ENCODE measurements around the gene MTARC2. TPM values are rescaled to one million over a fixed set of nuclear protein-coding genes. Genes with fewer than 3 reads are reported as not detected.

Gene MTARC2
- total and polyA plus RNA-seq, 8 donors = 7.3 to 83.4 (median 20.9) TPM

DNA sequence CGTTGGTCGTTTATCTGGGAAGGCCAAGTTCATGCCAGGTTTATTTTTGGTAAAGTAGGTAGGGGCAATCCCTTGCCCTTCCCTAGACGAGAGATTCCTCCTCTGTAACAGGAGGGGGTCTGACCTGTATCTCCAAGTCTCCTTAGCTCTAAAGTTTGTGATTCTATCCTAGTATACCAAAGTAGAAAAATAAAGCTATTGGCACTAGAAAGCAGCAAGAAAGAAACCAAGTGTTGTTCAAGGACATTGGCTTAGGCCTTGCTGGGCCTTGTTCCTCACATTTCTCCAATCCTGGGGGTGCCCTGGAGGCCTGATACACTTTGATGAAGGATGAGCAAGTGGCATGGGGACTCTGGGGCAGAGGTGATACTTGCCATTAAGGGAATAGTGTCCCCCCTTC, 814 bp downstream of the MTARC2 start:
- intact Hi-C loops (cut with DNase I; ENCODE audit: low total_unique reads) = no loop called here
- H3K4me3 ChIP-seq = peak overlapping the region; percentile 85 to 90 (median 86)
- H3K36me3 ChIP-seq = no peaks in the 10 kb centered on the region
- TF ChIP-seq EP300 (IDR thresholded peaks at IDR 0.05) (no peak), POLR2AphosphoS5 (IDR thresholded peaks at IDR 0.05) (no peak), POLR2A (IDR thresholded peaks at IDR 0.05) (no peak)
- TF ChIP-seq, protein P1, sequence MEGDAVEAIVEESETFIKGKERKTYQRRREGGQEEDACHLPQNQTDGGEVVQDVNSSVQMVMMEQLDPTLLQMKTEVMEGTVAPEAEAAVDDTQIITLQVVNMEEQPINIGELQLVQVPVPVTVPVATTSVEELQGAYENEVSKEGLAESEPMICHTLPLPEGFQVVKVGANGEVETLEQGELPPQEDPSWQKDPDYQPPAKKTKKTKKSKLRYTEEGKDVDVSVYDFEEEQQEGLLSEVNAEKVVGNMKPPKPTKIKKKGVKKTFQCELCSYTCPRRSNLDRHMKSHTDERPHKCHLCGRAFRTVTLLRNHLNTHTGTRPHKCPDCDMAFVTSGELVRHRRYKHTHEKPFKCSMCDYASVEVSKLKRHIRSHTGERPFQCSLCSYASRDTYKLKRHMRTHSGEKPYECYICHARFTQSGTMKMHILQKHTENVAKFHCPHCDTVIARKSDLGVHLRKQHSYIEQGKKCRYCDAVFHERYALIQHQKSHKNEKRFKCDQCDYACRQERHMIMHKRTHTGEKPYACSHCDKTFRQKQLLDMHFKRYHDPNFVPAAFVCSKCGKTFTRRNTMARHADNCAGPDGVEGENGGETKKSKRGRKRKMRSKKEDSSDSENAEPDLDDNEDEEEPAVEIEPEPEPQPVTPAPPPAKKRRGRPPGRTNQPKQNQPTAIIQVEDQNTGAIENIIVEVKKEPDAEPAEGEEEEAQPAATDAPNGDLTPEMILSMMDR (IDR thresholded peaks at IDR 0.05) = no peak
- peaks cover 21 to 57% (median 44%) of the 10 kb centered on the region in 4 donors for H3K4me1 ChIP-seq
- 3 to 10% (median 4%) methylated on average over 3 of the region's 3 CpGs for WGBS, 5 donors
- no peaks in the 10 kb centered on the region for H3K9me3 ChIP-seq
- H3K27me3 ChIP-seq = peaks cover 0 to 6% (median 0%) of the 10 kb centered on the region in 3 donors
- DNase-seq = peak in 1 of 2 donors; percentile 14
- peak overlapping the region; percentile 91 to 94 (median 92) for H3K27ac ChIP-seq

DNA sequence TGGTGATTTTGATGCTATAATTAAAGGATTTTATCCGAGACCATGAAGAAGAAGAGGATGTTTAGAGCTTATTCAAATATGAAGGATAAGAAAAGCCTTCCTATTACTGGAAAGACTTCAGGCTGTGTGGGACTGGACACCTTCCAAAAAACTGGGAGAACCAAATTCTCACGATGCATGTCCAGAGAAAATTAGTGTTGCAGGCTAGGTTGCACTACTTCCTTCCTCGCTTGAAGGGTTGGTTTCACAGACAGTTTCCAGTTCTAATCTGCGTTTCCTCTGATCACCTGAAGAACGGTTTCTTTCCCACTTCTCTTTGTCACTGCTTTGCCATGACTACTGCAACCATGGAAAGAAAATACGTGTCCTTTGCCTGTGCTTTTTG, 2.0 kb downstream of the MTARC2 start:
- peak in 1 of 2 donors; percentile 64 for DNase-seq
- peaks cover 21 to 57% (median 46%) of the 10 kb centered on the region in 4 donors for H3K4me1 ChIP-seq
- peak overlapping the region; percentile 7 to 90 (median 86) for H3K4me3 ChIP-seq
- H3K36me3 ChIP-seq = peaks cover 6 to 10% (median 9%) of the 10 kb centered on the region in 4 donors
- no peaks in the 10 kb centered on the region for H3K9me3 ChIP-seq
- H3K27ac ChIP-seq = peak overlapping the region; percentile 47 to 94 (median 91)
- WGBS, 5 donors = 10 to 28% (median 21%) methylated on average over 6 of the region's 6 CpGs
- TF ChIP-seq POLR2AphosphoS5 (IDR thresholded peaks at IDR 0.05) (no peak), EP300 (IDR thresholded peaks at IDR 0.05) (no peak), POLR2A (IDR thresholded peaks at IDR 0.05) (no peak)
- TF ChIP-seq, protein P1 (IDR thresholded peaks at IDR 0.05) = no peak
- intact Hi-C loops (cut with DNase I; ENCODE audit: low total_unique reads) = no loop called here
- H3K27me3 ChIP-seq = peaks cover 0 to 6% (median 0%) of the 10 kb centered on the region in 3 donors

DNA sequence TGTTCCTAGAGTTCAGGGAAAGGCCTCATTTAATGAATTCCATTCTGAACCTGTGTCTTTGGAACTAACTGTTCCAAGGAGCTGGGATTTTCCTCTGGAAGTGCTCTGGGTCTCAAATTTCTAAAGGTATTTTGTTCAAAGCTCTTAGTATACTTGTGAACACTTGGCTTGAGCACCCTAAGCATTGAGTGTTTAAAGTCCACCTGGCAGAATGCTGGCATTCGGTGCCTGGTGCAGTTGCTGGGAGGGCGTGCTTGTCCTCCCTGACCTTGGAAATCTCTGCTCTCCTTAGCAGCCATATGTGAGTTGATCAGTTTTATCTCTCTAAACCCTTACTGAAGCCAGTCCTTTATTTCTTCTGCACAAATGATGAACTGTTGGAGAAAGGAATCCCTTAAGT, 3.0 kb downstream of the MTARC2 start:
- 37 to 47% (median 41%) methylated on average over 2 of the region's 2 CpGs for WGBS, 5 donors
- Histone ChIP-seq H3K4me3 (peak overlapping the region in 1 of 4 donors; percentile 85), H3K27me3 (peaks cover 0 to 6% (median 0%) of the 10 kb centered on the region in 3 donors), H3K36me3 (peaks cover 15 to 20% (median 18%) of the 10 kb centered on the region in 4 donors), H3K4me1 (peaks cover 21 to 57% (median 46%) of the 10 kb centered on the region in 4 donors), H3K9me3 (no peaks in the 10 kb centered on the region), H3K27ac (peak overlapping the region in 4 of 5 donors; percentile 91 to 94 (median 92))
- DNase-seq = peak; percentile 59 to 71
- intact Hi-C loops (cut with DNase I; ENCODE audit: low total_unique reads) = no loop called here
- peak in 2 of 3 donors; percentile 39 to 42 for TF ChIP-seq POLR2AphosphoS5 (IDR thresholded peaks at IDR 0.05)
- TF ChIP-seq, protein P1 (IDR thresholded peaks at IDR 0.05) = no peak

DNA sequence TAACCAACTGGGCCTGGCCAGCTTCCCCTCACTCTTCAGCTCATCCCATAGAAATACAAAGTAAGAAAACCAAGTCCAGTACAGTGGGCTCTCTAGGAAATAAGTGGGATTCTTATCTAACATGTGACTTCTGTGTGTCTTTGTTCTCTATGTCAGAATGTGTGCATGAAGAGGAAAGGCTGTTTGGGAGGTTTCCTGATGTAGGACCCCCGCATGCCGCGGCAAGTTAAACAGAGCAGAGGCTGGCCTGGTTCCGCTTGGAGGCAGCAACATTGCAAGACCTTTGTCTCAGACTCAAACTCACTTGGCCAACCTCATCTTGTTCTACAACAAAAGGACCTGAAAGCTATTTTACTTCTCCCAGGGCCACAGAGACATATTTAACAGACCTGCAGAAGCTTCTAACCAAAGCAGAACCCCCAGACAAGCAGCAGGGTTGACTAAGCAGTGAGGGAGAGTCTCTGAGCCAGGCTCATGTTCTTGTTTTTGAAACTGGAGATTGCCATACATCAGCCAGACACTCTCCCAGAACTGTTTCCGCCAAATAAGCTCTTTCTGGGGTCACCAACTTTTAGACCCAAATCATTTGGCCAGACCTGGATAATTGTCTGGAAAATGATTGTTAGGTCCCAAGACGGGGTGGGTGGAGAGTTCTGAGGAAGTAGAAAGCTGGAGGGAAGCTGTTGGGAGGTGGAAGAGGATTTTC, 6.2 kb downstream of the MTARC2 start:
- intact Hi-C loops (cut with DNase I; ENCODE audit: low total_unique reads) = no loop called here
- no peak for TF ChIP-seq POLR2A (IDR thresholded peaks at IDR 0.05)
- TF ChIP-seq EP300 (IDR thresholded peaks at IDR 0.05) = no peak
- TF ChIP-seq POLR2AphosphoS5 (IDR thresholded peaks at IDR 0.05) = no peak
- TF ChIP-seq, protein P1 (IDR thresholded peaks at IDR 0.05) = no peak
- Histone ChIP-seq H3K27me3 (no peaks in the 10 kb centered on the region), H3K27ac (peak overlapping the region in 2 of 5 donors; percentile 6 to 16), H3K4me1 (peaks cover 17 to 43% (median 31%) of the 10 kb centered on the region in 4 donors), H3K36me3 (peaks cover 24 to 37% (median 33%) of the 10 kb centered on the region in 4 donors), H3K4me3 (no peak overlapping the region), H3K9me3 (no peaks in the 10 kb centered on the region)
- 74 to 92% (median 90%) methylated on average over 6 of the region's 6 CpGs for WGBS, 5 donors
- no peak for DNase-seq

Measured in stomach (tissue), 9 donors.